Measurements from ENCODE around the gene DGCR2.

DGCR2 gene

DNA sequence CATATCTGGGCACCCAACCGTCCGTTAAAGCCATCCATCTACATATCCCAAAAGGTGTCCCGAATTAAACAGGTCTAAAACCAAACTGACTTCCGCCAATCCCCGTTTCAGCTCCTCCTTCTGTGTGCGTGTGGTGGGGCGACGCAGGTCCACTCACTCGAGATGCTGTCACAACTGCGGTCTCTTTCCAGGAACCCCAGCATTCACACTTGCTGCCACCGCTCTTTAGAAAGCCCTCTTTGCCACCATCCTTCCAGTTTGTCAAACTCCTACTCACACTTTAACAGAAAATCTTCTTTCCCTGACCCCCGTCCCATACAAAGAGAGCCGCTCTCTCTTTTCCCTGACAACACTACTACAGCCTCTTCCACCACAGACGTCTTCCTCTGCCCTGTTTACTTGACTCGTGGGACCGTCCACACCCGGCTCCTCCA is 21.8 kb upstream of the DGCR2 start:
- DNase-seq = no peak

DNA sequence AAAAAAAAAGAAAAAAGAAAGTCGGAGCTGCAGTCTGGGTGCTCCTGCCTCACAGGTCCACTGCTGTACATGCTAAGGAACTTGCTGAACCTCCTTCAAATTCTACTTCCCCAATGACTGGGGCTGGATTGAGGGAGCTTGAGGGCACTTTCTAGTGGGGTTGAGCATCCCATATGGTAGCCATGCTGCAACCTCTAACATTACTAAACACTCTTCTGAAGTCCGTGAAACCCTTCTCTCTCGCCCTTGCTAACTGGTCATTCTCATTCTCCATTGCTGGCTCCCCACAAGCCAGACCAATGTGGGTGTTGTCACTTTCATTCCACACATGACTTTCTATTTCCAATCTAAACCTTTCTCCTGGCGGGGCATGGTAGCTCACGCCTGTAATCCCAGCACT is 21.0 kb upstream of the DGCR2 start:
- DNase-seq = no peak

DNA sequence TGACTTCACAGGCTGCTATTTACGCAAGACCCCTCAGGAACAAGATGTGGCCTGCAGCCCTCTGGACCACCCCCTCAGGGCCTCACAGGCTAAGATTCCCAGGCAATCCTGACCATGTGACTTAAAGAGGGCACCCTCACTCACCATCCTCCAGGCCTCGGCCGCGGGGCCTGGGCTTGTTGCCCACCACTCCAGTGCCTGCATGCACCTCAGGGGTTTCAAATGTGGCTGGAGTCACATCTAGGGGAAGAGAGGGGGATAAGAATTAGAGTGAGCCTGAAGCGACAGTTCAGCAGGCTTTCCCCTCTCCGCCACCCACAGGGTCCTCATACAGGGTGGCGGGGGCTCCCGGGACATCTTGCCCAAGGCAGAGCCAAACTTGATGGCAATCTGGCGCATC is 20.2 kb upstream of the DGCR2 start:
- no peak for DNase-seq

DNA sequence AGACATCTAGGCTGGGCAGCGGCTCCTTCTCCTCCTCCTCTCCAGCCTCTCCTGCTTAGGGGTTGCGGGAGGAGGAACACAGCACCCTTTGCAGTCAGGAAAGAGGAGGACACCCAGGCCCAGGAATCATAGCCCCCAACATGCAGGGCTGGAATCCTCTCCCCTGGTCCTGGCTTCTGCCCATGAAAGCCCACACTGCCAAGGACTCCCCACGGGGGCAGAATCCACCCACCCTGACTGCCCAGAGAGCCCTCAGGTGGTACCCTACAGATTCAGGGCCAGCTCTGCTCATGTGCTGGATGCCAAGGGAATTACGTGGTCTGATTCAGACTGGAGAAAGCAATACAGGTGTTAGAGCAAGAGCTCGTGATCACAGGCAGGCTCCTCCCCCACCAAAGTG is 17.8 kb upstream of the DGCR2 start:
- no peak for DNase-seq

DNA sequence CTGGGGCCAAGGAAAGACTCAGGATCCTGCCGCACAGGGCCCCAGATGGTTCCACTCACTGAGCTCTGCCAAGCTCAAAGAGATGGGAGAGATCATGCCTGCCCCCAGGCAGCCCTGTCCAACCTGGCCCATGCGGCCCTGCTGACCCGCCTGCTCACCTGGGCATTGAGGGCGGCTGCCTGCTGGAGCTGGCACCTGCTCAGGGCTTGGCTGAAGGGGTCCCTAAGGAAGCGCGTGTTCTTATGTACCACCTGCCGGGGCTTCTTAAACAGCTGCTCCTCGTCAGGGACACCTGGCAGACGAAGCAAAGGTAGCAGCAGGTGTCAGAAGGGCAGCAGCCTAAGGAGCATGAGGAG is 16.8 kb upstream of the DGCR2 start:
- no peak for DNase-seq

DNA sequence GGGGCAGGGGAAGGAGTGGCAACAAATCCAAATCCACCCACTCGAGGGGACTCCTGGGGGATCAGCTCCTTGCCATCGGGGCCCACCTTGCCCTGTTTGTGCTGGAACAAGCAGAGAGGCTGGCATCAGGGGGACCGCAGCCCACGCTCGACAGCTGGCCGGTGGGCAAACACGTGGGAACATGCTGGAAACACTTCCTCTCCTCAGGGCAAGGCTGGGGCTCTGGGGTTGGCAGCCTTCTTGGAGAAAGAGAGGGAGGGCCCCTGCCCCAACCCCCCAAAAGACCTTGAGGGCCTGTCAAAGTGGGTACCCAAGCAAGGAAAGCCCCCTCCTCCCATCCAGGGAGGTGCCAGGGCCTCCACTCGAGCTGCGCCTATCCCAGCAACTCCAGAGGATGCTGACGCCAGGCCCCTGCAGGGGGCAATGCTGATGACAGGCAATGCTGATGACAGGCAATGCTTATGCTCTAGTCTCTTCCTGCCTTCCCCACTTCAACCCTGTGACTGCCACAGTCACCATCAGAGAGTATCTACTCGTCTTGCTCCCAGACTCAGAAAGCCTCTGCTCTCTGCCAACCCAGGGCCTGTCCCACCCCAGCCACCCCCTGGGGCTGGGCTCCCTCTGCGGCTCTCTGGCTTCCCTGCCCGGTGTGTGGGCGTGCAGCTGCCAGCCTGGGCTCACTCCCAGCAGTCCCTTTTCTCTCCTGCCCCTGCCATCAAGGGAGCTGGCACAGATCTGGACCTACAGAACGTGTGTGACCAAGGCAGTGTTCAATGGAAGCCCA is 16.2 kb upstream of the DGCR2 start:
- no peak for DNase-seq

DNA sequence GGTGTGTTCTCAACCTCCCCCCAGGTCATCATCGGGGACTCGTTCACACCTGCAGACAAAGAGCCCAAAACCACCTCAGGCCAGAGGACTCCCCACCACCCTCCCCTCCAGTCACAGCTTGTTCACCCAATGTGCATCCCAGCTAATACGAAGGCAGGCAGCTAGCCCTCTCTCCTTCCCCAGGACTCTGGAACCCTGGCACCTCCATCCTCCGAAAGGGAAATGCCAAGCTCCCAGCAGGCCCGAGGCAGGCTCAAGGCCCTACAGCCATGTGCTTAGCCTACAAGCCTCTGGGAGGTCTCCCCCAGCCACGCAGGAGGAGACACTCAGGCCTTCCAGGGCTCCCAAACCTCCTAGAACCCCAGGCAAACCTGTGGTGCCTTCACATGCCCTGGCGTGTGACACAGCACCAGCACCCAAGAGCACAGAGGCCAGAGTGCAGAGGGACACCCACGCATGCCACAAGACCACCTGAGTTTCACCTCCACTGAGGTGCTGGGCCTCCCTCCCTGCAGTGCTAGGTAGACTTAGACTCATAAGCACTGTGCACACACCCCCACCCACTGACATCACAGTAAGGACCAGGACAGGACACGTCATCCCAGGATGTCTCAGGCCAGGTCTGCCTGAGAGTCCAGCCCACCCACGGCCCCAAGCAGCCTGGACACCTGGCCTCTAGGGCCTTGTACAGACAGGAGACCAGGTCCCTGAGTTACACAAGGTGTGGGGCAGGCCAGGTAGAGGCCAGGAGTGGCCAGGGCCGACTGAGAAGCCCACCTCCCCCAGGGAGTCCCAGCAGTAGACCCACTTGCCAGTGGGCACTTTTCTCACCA is 15.4 kb upstream of the DGCR2 start:
- DNase-seq = no peak

DNA sequence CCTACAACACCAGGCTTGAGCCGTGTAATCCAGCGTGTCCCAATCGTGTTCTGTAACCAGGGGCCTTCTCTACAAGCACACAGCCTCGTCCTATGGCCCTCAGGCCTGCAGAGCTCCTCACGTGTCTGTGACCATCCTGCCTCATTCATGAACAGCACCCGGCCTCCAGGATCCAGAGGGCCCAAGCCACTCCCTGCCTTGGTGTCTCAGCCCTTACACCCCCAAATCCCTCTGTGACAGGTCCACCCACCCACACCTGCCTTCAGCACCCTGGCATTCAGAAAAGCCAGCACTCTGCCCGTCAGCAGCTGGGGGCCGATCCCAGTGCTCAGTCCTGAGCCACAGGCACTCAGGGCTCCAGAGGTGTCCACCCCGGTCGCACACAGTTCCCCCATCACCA is 14.7 kb upstream of the DGCR2 start:
- DNase-seq = no peak

DNA sequence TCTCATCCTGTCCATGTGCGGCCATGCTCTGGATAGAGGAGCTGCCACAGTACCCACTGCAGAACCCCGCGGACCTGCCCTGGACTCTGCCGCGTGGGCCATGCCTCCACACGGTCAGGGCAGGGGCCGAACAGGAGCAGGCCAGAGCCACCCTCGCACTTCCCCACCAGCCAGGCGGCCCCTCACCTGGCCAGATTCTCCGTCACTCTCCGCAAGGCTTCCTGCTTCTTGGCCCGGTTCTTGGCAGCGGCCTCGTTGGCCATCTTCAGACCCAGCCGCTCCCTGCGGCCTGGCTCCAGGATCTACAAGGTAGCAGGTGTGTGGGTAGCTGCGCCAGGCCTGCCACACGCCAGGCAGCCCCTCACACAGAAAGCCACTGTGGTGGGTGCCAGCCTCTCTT is 12.7 kb upstream of the DGCR2 start:
- no peak for DNase-seq

DNA sequence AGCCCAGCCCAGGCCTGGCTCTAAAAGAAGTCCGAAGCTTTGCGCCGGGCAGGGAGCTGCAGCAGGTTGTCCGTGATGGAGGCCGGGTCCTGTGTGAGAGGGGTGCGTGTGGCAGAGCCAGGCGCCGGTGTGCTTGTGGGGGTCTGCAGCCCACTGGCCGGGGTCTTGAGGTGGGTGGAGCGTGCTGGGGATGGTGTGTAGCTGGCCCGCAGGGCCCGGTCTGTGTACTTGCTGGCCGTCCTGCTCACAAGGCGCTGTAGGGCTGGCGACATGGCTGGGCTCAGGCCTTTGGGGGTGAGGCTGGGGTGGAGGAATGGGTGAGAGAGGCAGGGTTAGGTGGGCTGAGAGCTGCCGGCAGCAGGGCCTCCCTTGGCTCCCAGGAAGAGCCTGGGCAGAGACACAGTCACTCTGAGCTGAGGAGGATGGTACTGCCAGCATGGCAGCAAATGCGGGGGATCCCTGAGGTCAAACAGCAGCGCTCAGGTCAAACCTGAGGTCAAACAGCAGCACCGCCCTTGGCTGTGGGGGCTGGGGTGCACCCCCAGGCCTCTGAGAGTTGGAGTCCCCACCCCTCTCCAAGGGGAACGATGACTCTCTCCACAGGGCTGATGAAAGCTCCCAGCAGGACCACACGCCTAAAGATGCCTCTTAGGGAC is 12.1 kb upstream of the DGCR2 start:
- DNase-seq = no peak

DNA sequence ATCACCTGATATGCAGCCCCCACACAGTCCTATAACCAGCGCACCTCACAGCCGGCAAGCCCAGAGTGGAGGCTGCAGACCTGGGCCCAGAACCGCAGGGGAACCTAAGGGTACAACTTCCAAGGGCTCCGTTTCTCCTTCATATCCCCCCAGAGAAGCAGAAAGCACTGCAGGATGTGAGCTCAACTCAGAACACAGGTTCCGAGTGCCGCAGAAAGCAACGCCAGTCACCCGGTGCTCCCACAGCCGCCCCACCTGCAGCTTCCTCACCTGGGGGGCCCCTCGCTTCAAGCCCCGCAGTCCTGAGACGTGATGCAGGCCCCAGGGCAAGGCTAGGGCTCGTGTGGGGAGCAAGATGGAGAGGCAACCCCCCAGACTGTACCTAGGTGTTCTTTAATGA is 11.3 kb upstream of the DGCR2 start:
- no peak for DNase-seq

DNA sequence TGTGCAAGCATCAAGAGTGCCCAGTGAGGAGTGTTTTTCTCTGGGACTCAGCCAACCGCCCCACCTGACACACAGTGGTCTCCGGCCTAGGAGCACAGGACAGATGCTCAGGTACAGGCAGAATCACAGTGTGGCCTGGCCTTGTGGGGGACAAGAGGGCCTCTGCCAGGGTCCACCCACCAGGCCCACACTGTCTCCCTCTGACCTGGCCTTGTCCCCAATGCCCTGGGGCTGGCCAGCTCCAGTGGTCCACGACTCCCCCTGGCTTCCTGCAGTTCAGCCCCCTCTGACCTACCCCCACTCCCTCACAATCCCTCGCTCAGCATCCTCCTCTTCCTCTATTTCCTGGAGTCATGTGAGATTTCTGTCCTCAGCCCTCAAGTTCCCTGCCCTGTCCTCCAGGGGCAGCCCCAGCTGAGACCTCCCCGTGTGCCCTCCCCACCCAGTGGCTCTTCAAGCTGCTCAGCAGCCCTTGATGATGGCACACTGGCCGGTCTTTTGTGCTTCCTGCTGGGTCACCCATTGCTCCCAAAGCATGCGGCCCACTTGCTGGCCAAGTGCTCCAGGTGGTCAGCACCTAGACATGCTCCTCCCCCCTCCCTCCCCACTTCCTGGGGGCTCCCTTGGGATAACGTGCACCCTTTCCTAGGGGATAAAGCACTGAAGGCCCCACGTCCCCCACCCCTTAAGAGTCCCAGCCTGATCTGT is 10.6 kb upstream of the DGCR2 start:
- DNase-seq = no peak

DNA sequence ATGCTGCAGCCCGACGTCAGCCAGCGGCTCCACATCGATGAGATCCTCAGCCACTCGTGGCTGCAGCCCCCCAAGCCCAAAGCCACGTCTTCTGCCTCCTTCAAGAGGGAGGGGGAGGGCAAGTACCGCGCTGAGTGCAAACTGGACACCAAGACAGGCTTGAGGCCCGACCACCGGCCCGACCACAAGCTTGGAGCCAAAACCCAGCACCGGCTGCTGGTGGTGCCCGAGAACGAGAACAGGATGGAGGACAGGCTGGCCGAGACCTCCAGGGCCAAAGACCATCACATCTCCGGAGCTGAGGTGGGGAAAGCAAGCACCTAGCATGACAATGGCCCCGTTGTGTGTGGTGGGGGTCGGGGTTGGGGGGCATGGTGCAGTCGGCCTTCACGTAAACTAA is 9.9 kb upstream of the DGCR2 start:
- no peak for DNase-seq

DNA sequence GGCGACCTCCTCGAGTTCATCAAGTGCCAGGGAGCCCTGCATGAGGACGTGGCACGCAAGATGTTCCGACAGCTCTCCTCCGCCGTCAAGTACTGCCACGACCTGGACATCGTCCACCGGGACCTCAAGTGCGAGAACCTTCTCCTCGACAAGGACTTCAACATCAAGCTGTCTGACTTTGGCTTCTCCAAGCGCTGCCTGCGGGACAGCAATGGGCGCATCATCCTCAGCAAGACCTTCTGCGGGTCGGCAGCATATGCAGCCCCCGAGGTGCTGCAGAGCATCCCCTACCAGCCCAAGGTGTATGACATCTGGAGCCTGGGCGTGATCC is 9.4 kb upstream of the DGCR2 start:
- DNase-seq = no peak

DNA sequence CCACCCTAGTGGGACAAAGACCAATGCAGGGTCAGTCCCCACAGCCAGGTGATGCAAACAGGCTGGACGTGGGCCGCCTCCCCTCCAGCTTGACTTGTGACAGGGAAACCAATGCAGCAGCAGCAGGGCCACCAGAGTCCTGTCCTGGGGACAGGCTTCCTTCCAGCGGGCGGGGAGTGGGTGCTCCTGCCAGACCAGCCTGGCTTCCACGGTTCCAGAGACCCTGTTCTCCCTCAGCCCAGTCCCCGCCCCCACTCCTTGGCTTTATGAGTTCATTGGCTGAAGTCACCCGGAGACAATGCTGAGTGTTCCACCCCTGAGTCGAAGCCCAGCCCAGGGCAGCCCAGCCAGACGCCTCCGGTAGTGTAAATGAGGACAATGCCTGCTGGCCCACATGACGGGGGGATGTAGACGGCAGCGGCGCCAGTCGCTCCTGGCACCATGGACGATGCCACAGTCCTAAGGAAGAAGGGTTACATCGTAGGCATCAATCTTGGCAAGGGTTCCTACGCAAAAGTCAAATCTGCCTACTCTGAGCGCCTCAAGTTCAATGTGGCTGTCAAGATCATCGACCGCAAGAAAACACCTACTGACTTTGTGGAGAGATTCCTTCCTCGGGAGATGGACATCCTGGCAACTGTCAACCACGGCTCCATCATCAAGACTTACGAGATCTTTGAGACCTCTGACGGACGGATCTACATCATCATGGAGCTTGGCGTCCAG is 8.9 kb upstream of the DGCR2 start, which contains the start of gene TSSK2:
TSS of gene TSSK2 (plus strand) at position 350 of the 726 bp plus-strand sequence. CDS start at position 442, 92 bp downstream.
- no peak for DNase-seq

DNA sequence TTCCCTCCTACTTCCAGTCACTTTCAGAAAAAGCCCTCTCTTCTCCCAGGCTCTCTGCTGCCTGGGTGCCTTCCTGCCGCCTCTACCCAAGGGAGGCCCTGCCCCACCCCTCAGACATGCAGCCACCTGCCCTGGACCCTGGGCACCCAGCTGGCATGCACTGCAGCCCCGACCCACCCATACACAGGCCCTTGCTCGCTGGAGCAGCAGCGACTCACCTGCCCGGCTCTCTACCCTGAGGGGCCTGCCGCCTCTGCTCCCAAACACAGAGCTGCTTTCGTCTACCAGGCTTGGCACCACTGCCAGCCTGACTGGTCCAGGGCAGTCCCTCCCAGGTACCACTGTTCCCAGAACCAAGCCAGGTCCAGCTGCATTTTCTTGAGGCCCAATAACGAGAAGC is 7.7 kb upstream of the DGCR2 start:
- DNase-seq = no peak

DNA sequence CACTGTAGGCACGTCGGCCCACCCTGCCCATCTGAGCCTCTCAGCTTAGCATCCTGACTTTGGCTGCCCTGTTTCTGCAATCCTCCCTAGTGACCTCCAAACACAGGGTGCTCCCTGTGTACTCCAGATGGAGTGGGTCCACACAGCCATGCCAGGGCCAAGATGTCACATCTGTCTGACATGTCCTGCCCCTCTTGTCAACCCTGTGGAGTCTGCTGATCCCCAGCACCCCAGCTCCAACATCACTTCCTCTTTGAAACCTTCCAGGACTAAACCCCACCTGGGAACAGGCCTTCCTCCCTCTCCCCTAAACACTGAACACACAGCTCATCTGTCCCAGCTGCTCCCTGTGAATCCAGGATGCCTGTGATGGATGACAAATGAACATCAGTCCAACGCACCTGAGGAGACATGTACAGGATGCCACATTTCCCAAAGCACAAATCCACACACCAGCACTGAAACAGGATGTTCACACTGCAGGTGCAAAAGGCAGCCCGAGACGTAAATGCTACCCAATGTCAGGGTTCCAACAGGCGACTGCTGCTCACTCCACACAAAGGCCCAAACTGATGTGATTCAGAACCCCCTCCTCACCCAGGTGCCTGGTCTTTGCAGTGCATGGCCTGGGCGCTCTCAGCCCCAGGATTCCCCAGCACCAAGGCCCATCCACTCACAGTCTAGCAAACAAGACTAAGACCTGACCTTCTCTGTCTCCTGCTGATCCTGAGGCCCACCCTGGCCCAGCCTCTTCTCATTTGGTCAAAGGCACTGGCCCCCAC is 6.9 kb upstream of the DGCR2 start:
- DNase-seq = no peak

DNA sequence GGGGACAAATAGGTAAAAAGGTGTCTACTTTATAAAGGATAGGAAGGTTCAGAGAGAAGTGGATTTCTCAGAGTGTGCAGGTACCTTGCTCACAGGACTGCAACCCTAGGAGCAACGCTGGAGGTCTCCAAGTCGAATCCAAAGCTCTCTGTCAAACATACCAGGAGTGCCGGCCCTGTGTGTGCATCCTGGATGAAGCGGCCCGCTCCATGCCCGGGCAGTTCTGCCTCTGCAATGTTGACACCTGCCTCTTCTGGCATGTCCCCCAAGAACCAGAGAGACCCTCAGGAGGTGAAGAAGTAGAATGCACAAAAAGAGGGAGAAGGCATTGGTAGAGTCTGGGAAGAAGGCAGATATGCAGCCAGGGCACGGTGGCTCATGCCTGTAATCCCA is 5.8 kb upstream of the DGCR2 start:
- no peak for DNase-seq

DNA sequence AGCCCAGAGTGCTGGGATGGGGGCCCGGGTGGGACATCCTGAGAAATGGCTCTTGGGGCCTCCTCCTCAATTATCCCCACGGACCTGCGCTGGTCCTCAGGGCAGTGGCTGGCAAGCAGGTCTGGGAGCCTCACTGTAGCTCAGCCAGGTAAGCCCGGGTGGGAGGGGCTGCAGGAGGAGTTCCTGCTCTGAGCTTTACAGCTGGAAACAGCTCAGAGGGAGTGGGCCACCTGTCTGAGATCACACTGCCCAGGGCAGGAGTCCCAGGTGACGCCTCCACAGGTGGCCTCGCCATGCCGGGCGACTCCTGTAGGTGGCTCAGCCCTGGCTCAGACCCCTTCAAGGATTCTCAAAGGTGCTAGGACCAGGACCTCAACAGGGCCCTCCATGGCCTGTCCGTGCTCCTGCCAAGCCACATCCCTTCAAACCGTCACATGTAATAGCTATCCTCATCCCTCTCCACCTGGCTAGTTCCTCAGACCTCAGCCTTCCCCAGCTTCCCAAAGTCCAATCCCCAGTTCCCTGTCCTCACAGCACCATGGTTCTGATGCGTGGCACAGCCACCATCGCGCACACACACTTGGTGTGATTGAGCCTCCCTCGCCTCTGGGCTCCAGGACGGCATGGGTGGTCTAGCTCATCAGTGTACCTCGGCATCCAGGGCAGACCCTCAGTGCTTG is 5.3 kb upstream of the DGCR2 start:
- DNase-seq = no peak

DNA sequence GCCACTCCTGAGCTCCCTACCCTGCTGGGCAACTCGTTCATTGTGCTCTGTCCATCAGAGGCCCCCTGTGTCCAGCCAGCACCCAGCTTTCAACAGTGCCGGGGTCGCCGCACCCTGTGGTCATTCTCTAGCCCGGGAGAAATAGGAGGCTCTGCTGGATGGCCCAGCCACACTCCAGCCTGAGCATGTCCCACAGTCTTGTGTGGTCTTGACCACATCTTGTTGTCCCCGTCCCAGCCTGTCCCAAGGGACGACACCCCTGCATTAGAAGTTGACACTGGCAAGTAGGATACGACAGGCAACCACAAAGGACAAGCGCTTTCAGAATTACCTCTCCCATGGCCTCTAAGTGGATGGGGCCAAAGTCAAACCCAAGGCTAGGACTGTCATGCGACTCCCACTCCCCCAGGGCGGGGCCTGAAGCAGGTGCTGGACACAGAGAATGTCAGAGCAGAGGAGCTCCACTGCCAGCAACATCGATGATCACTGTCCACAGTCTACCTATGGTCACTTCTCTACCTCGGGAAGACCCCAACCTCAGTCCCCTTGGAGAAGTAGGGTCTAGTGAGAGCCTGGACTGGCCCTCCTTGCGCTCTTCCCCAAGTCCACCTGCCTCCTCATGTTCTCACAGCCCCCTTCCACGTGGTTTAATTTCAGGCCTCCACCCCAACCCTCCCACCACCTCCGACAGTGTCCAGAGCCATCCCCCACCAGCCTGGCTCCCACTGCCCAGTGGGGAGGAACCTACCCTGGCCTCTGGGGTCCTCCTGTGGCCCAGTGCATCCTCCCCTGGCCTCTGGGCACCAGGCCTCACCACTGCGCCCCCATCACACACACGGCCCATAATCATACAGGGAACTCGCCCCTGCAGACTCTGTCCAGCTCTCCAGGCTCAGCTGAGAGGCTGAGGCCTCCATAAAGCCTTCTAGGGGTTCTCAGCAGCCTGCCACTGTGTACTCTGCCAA is 4.4 kb upstream of the DGCR2 start:
- no peak for DNase-seq
